ENCODE measurements around the gene IGFBP6. TPM values are rescaled to one million over a fixed set of nuclear protein-coding genes. Genes with fewer than 3 reads are reported as not detected.

The IGFBP6 gene
- total RNA-seq, 3 donors from 2014 or later (not counting 1 experiment from before 2014, with no cell fraction given), result 0.61 TPM; not detected in 2

DNA sequence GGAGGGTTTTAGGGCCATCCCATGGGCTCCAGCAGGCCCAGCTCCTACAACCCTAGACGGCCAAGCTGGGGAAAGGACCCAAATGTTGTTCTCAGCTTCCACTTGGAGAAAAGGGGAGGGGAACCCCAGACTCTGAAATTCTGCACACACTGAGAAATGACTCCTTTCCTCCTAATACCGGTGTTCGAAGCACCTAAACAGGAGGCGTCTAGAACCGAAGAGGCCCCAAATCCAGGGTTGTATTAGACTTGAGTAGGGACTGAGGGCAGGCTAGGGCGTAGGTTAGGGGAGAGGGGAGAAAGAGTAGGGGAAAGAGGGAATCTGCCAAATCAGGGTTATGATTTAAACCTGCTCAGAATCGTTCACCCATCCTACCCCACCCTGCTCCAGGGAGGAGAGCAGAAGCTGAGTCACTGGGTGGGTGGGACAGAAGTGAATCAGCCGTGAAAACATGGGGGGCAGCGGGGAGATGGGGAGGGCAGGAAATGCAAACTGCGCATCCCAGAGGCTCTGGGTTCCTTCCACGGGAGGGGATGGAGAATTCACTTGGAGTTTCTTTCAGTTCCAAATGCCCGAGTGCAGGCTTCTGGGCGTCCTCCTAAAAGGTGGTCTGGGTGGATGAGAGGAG, 1.0 kb downstream of the IGFBP6 start:
- Histone ChIP-seq H3K4me3 (ENCODE audit: low read length) (no peak overlapping the region), H3K27me3 (ENCODE audit: control insufficient read depth, insufficient read depth, low read length) (peaks cover 3% of the 10 kb centered on the region), H3K4me1 (ENCODE audit: control insufficient read depth, insufficient read depth, low read length) (peaks cover 47% of the 10 kb centered on the region), H3K36me3 (ENCODE audit: control insufficient read depth, insufficient read depth, low read length) (no peaks in the 10 kb centered on the region), H3K27ac (ENCODE audit: low read length) (no peak overlapping the region), H3K9me3 (ENCODE audit: control insufficient read depth, insufficient read depth, low read length) (no peaks in the 10 kb centered on the region)
- Mint-ChIP-seq H3K27me3 (ENCODE audit: low read depth in 2 of 2) (peaks cover 0 to 9% of the 10 kb centered on the region in 2 donors), H3K4me1 (peaks cover 25 to 37% of the 10 kb centered on the region in 2 donors), H3K9me3 (no peaks in the 10 kb centered on the region), H3K36me3 (no peaks in the 10 kb centered on the region), H3K27ac (peak overlapping the region in 1 of 2 donors; percentile 49), H3K4me3 (peak overlapping the region; percentile 78)
- ATAC-seq, result no peak
- TF ChIP-seq, protein P1, sequence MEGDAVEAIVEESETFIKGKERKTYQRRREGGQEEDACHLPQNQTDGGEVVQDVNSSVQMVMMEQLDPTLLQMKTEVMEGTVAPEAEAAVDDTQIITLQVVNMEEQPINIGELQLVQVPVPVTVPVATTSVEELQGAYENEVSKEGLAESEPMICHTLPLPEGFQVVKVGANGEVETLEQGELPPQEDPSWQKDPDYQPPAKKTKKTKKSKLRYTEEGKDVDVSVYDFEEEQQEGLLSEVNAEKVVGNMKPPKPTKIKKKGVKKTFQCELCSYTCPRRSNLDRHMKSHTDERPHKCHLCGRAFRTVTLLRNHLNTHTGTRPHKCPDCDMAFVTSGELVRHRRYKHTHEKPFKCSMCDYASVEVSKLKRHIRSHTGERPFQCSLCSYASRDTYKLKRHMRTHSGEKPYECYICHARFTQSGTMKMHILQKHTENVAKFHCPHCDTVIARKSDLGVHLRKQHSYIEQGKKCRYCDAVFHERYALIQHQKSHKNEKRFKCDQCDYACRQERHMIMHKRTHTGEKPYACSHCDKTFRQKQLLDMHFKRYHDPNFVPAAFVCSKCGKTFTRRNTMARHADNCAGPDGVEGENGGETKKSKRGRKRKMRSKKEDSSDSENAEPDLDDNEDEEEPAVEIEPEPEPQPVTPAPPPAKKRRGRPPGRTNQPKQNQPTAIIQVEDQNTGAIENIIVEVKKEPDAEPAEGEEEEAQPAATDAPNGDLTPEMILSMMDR (IDR thresholded peaks at IDR 0.05), result no peak
- intact Hi-C loops (cut with micrococcal nuclease), result no loop called here
- DNase-seq, result peak in 1 of 2 donors; percentile 37
- WGBS (ENCODE audit: insufficient coverage), result 55% methylated on average over 12 of the region's 13 CpGs

DNA sequence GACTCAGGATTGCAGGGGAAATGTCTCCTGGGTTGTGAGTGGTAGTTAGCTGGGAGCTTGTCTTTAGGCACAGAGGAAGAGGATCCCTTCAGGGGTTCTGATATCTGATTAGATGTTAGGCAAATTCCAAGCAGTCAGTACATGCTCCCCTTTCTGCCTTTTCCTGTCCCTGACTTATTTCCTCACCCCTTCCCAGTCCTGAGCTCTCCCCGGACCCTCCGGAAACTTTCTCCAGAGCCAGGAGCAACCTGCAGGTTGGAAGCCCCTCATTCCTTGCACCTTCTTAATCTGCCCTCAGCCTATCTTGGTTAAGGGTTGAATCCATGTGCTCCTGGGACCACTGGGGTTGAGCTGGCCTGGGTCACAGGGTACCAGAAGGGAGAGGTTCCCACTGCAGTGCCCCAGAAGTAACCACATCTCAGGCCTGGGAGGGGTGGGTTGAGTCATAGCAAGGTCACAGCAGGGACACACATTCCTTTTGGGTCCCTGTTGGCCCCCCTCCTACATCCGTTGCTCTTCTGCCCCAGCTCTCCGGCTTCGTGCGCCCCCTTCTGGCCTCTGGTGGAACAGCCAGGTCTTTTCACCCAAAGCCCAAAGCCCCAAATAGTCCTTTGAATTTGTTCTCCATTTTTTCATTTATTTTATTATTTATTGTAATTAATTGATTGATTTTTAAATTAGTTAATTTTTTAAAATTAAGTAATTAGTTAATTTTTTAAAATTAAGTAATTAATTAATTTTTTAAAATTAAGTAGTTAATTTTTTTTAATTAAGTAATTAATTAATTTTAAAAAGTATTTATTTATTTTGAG, 1.8 kb downstream of the IGFBP6 start:
- peaks cover 52% of the 10 kb centered on the region for H3K4me1 ChIP-seq (ENCODE audit: control insufficient read depth, insufficient read depth, low read length)

DNA sequence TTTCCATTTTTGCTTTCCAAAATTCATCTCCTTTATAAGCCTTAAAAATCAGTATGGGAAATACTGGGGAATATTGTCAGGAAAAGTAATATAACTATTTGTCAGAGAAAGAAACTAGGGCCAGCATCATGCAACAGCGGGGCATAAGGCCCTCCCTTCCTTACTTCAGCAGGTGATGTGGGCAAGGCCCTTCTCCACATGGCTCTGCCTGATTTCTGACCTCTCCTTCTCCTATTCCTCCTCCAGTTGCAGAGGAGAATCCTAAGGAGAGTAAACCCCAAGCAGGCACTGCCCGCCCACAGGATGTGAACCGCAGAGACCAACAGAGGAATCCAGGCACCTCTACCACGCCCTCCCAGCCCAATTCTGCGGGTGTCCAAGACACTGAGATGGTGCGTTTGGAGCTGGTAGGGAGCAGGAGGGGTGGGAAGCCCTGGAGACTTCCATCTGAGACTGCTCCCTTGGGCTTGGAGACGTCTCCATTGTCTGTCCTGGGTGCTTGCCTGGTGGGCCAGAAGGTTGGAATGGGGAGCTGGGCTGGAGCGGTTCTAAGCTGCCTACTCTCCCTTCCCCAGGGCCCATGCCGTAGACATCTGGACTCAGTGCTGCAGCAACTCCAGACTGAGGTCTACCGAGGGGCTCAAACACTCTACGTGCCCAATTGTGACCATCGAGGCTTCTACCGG, 3.1 kb downstream of the IGFBP6 start:
- Histone ChIP-seq H3K27ac (ENCODE audit: low read length) (no peak overlapping the region), H3K36me3 (ENCODE audit: control insufficient read depth, insufficient read depth, low read length) (no peaks in the 10 kb centered on the region), H3K4me3 (ENCODE audit: low read length) (no peak overlapping the region), H3K9me3 (ENCODE audit: control insufficient read depth, insufficient read depth, low read length) (no peaks in the 10 kb centered on the region), H3K27me3 (ENCODE audit: control insufficient read depth, insufficient read depth, low read length) (peaks cover 3% of the 10 kb centered on the region), H3K4me1 (ENCODE audit: control insufficient read depth, insufficient read depth, low read length) (peaks cover 55% of the 10 kb centered on the region)
- peaks cover 25 to 43% of the 10 kb centered on the region in 2 donors for H3K4me1 Mint-ChIP-seq
- TF ChIP-seq, protein P1 (IDR thresholded peaks at IDR 0.05), result no peak
- H3K27me3 Mint-ChIP-seq (ENCODE audit: low read depth in 2 of 2), result peaks cover 0 to 6% of the 10 kb centered on the region in 2 donors
- H3K9me3 Mint-ChIP-seq, result no peaks in the 10 kb centered on the region
- no peaks in the 10 kb centered on the region for H3K36me3 Mint-ChIP-seq
- intact Hi-C loops (cut with micrococcal nuclease), result no loop called here
- 93% methylated on average over 13 of the region's 13 CpGs for WGBS (ENCODE audit: insufficient coverage)
- DNase-seq (no peak), ATAC-seq (no peak)
- H3K27ac Mint-ChIP-seq, result no peak overlapping the region
- no peak overlapping the region for H3K4me3 Mint-ChIP-seq

More for the DNA sequence above, 1.8 kb downstream of the IGFBP6 start:
- Mint-ChIP-seq H3K4me1 (peaks cover 25 to 43% of the 10 kb centered on the region in 2 donors), H3K4me3 (peak overlapping the region; percentile 62), H3K27me3 (ENCODE audit: low read depth in 2 of 2) (peaks cover 0 to 7% of the 10 kb centered on the region in 2 donors), H3K27ac (peak overlapping the region in 1 of 2 donors; percentile 49), H3K36me3 (no peaks in the 10 kb centered on the region), H3K9me3 (no peaks in the 10 kb centered on the region)
- Histone ChIP-seq H3K27me3 (ENCODE audit: control insufficient read depth, insufficient read depth, low read length) (peaks cover 3% of the 10 kb centered on the region), H3K9me3 (ENCODE audit: control insufficient read depth, insufficient read depth, low read length) (no peaks in the 10 kb centered on the region), H3K36me3 (ENCODE audit: control insufficient read depth, insufficient read depth, low read length) (no peaks in the 10 kb centered on the region), H3K27ac (ENCODE audit: low read length) (no peak overlapping the region), H3K4me3 (ENCODE audit: low read length) (no peak overlapping the region)
- peak; percentile 83 to 91 for DNase-seq
- intact Hi-C loops (cut with micrococcal nuclease), result loop anchor here (1.0 kb wide), 1 partner anchor 33 kb away; no protein-coding TSS in a partner anchor
- TF ChIP-seq, protein P1 (IDR thresholded peaks at IDR 0.05), result peak; percentile 96
- 27% methylated on average over 6 of the region's 6 CpGs for WGBS (ENCODE audit: insufficient coverage)
- ATAC-seq, result peak; percentile 72 to 84 (median 72)
